ENCODE results near the gene SEPTIN10.
A peak's percentile ranks its signal among the peaks of the same experiment; 100 is the strongest.
"Not testable (repeated sequence)": the region's sequence is repeated elsewhere in the genome, so short reads cannot be mapped to it uniquely, and the experiment has no call there.

Gene SEPTIN10

GRCh38 chr2:109545828-109546713 is 67.7 kb downstream of the SEPTIN10 start:
- DNase-seq (ENCODE audit: low read depth), result peak; percentile 34

DNA sequence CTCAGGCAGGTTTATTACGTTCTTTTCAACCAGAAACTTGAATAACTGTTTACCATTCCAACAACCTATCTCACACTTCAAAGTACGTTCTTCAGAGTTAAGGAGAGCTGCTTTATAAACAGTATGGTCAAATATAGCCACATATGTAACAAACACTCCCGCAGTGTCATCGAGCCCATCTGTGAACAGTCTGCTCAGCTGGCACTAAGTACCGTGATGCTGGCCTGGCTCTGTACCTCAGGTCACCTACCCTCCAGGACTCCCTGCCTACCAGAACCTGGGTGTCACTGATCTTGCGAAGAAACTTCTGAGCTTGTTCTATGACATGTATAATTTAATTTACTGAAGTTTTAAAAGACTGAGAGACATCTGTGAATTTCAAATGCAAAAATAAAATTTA is 71.4 kb downstream of the SEPTIN10 start:
- no peak for DNase-seq (ENCODE audit: low read depth)

GRCh38 chr2:109538546-109538945 is 75.2 kb downstream of the SEPTIN10 start:
- no peak for DNase-seq (ENCODE audit: low read depth)

DNA sequence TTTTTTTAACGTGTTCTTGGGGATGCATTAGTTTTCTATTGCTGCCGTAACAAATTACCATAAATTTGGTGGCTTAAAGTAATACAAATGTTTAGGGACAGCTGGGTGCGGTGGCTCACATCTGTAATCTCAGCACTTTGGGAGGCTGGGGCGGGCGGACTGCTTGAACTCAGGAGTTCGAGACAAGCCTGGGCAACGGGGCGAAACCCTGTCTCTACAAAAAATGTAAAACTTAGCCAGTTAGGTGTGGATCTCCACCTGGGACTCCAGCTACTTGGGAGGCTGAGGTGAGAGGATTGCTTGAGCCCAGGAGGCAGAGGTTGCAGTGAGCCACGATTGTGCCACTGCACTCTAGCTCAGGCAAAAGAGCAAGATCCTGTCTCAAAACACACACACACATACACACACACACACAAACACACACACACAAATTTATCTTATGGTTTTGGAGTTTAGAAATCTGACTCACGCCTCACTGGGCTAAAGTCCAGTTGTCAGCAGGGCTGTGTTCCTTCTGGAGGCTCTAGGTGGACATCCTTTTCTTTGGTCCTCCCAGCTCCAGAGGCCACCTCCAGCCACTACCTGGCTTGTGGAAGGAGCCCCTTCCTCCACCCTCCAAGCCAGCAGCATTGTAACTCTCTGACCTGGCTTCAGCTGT is 76.1 kb downstream of the SEPTIN10 start:
- DNase-seq (ENCODE audit: low read depth), result no peak

DNA sequence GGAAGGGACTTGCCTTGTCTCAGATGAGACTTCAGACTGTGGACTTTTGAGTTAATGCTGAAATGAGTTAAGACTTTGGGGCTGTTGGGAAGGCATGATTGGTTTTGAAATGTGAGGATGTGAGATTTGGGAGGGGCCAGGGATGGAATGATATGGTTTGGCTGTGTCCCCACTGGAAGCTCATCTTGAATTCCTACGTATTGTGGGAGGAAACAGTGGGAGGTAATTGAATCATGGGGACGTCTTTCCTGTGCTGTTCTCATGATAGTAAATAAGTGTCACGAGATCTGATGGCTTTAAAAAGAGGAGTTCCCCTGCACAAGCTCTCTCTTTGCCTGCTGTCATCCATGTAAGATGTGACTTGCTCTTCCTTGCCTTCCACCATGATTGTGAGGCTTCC is 77.2 kb downstream of the SEPTIN10 start:
- not testable (repeated sequence) for DNase-seq (ENCODE audit: low read depth)

DNA sequence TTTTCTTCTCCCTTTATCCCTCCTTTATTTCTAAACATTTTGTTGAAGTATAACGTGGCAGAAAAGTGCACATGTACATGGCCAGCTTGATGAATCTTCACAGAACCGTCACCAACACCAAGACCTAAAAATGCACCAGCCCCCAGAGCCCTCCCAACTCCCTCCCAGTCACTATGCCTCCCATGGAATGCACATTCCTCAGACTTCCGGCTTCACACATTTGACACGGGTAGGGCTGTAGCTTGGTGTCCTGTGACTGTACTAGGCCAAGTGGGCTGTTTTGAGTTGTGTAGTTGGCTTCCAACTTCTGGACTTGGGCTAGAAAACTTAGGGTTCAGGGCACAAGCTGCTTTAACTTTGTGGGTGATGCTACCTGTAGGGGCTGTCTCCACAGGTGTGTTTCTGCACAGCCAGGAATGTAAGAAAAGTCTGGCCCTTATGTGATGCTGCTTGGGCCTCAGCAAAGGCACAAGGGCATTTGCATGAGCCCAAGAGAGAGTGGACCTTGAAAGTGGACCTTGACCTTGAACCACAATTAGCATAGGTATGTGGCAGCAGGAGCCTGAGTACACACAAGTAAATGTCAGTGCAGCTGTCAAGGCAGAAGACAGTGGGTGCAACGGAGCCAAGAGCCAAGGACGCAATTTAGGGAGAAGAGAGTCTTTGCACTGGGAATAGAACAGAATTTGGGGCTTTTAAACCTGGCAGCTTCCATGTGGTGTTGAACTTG is 78.4 kb downstream of the SEPTIN10 start:
- no peak for DNase-seq (ENCODE audit: low read depth)

DNA sequence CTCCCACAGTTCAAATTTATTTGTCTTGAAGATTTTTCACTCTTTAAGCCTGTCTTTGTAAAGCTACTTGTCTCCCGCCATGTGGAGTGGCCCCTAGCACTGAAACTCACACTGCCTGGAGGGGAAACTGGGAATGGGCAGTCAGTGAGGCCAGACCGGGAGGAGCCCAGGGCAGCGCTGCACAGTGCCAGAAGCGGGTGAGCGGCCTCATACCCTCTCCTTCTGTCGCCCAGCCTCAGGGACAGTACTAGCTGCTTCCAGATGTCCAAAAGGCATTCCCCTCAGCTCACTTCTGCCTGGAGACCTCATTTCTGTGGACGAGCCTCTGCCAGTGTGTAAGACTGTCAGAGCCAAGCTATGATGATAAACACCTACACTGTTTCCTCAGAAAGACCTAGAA is 79.9 kb downstream of the SEPTIN10 start:
- DNase-seq (ENCODE audit: low read depth), result no peak

DNA sequence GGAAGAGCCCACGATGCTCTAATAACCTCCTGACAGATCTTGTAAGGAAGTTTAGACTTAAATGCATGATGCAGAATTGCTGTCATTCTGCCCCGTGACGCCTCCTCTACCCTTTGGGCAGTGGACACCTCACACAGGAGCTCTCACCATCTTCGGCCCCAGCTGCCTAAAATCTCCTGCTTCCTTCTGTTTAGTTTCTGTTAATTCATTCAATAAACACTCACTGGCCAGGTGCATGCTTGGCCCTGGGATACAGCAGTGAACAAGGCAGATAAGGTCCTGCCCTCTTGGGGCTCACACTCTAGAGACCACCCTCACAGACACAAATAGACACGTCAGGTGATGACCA is 81.1 kb downstream of the SEPTIN10 start:
- DNase-seq (ENCODE audit: low read depth), result no peak

- no peak for DNase-seq (ENCODE audit: low read depth)
Measured at GRCh38 chr2:109531896-109532727, 81.7 kb downstream of the SEPTIN10 start.

DNA sequence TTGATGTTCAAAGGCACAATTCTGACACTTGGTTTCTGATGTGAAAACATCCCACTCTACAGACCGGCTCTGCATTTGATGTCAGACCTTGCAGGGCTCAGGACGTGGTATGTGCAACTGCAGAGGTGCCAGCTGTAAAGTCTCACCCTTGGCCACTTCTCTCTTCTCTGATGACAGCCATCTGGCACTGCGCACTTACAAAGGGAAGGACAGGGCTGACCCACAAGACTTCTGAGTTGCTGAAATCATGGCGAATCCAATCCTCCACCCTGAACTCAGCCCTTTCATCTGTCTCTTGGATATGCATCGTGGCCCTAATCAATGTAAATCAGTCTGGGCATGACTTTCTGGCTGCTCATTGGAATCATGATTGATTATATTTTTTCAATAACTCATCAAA is 82.5 kb downstream of the SEPTIN10 start:
- no peak for DNase-seq (ENCODE audit: low read depth)

DNA sequence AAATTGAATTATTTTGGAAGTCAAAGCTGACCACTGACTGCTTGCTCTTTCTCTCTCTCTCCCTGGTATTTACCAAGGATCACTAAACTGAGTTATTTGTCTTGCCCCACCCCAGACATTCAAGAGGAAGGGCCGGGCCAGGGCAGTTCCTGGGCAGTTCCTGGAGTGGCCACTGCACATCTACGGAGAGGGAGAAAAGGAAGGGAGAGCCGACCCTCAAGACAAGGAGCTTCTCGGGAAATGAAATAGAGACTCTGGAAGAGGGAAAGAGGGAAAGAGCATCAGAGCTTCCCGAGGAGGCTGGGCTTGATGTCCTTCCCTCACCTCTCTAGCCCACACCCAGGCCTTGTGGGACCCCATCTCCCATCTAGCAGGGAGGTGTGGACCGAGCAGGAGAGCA is 83.1 kb downstream of the SEPTIN10 start:
- DNase-seq (ENCODE audit: low read depth), result no peak

DNA sequence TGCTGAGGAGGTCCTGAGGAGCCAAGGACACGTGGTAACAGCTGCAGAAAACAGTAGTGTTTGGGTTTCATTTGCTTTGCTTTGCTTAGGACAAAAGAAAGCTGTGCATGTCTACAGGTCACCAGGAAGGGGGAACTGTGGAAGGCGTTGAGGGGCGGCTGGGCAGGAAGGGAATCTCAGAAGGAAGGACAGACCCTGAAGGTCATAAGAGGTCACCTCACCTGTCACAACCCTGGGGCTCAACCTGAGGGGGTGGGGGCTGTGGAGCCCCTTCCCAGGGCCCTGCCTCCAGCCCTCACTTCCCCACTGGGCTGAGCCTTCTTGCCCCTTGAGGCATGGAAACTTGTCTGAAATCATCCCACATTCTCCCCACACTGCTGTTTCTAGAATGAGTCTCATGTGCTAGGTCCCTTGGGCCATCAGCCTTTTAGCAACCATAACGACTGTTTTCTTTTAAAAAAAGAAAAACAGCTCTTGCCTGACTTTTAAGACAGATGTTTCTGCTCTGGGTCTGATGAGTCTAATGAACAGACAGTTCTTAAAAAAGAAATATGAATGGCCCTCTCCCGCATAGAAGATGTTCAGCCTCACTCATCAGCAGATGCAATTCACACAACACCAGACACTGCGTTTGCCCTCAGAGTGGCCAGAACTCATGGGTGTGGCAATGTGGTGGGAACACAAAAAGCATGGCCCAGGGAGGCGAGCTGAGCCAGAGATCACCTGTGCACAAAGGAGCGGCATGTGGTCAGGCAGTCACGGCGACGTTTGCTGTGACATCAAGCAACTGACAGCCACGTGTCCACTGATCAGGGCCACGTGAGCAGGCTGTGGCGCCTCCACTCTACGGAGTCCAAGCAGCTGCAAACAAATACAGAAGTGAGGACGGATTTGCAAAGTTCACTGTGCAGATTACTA is 84.0 kb downstream of the SEPTIN10 start:
- DNase-seq (ENCODE audit: low read depth), result no peak

DNA sequence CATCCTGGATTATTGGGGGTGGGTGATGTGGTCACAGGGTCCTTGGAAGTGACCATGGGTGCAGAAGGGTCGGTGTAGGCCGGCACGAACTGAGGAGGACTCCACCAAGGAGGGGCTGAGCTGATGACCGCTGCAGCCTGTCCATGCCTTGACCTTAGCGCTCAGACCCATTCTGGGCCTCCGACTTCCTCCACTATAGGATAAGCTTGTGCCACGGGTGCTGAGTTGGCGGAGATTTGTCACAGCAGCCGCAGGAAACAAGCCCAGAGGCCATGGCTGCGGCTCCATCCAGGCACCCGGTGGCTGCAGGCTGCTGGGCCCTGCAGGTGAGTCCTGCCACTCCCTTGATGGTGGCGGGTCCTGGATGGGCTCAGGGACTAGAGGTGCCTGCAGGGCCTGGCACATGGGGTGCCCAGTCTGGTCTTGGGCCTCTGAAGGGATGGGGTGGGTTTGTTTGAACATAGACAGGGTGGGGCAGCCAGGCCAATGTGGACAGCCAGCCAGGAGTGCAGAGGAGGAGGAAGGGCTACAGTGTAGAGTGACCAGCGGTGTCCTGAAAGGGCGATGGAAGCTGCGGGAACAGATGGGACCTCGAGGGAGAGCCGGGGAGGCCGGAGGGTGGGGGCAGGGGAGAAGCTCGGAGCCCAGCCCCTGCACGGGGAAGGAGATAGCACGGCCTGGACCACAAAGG is 84.8 kb downstream of the SEPTIN10 start:
- no peak for DNase-seq (ENCODE audit: low read depth)

- no peak for DNase-seq (ENCODE audit: low read depth)
Measured at GRCh38 chr2:109527846-109528705, 85.7 kb downstream of the SEPTIN10 start.

DNA sequence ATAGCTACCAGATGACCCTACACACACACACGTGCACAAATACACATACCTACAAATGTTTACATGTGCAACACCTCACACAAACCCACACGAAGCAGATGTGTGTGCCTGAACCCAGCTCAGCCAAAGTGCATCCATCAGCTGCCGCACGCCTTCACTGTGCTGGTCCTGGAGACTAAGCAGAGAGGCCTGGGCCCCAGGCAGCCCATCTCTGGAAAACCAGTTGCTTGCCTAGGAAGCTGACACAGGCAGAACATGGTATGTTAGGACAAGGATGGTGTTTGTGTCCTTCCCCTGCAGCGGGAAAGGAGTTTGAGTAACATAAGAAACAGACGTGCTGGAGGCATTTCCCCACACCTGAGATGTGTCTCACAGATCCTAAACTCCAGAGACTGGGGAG is 86.7 kb downstream of the SEPTIN10 start:
- no peak for DNase-seq (ENCODE audit: low read depth)

DNA sequence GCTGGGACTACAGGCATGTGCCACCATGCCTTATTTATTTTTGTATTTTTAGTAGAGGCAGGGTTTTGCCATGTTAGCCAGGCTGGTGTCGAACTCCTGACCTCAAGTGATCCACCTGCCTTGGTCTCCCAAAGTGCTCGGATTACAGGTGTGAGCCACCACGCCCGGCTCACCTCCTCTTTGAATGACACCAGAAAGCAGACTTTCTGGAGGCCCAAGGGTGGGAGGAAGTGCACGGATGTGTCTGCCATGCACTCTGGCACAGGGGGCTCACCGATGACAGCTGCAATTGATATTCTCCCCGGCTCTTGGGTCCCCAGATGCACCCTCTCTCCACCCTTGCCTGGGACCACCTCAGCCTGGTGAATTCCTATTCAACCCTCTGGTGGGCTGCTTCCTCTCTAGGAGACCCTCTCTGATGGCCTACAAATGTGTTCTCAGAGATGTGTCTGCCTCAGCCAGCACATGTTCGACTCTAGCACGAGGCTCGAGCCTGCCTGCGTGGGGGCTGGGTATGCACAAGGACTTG is 87.3 kb downstream of the SEPTIN10 start:
- no peak for DNase-seq (ENCODE audit: low read depth)

GRCh38 chr2:109525836-109526235 is 87.9 kb downstream of the SEPTIN10 start:
- DNase-seq (ENCODE audit: low read depth), result no peak

DNA sequence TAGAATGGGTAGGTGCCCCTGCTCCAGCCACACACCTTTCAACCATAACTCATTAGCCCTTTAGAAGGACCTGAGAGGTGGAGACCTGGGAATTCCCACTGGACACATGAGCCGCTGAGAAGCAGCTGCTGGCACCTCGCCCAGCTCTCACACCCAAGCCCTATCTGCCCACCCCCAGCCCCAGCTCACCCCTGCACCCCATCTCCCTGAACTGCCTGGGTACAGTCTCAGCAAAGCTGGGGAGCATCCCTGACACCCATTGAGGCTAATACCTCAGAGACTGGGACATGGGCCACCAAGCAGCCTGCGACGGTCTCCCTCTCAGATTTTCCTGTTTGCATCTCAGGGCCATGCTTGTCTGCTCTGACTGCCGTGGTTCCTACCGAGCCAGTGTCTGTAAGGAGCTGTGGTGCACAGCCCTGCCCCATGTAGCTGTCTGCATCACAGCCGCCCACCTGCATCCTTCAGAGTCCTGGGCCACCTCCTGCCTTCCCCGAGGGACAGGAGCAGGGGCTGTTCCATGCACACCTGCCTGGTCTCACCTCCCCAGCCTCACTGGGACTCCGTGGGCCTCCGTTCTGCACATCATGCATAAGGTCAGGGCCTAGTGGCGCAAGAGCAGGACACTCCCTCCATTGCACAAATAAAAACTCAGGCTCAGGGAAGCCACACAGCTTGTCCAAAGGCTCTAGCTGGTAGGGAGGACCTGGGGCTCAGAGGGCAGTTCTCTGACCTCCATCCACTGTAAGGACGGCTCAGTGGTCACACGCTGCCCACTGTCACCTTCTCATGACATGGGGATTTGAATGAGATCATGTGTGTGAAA is 90.0 kb downstream of the SEPTIN10 start:
- no peak for DNase-seq (ENCODE audit: low read depth)

Data from stimulated activated CD8-positive, alpha-beta memory T cell treated with anti-CD3 and anti-CD28 coated beads, Interleukin-15, amount 100 ng/mL, for 24 hours (primary cell).